D721Med (cell line): ENCODE data around the gene FBRSL1.

Experiments
- DNase-seq: peaks from one replicate; pipeline ENCODE4 v3.0.0; 2011; ENCODE audit warnings: low spot score; ENCODE audit not compliant: insufficient read length
- FAIRE-seq: peaks from 2 replicates; lab custom pipeline; 2011; peaks lifted over from hg19 to GRCh38; lab: Jason Lieb, UNC
- CTCF ChIP-seq: IDR thresholded peaks from 2 replicates; pipeline ENCODE4 v1.5.1; 2012; ENCODE audit warnings: mild to moderate bottlenecking, control low read depth; ENCODE audit not compliant: insufficient read depth; ENCODE audit errors: missing control alignments

Gene FBRSL1

GRCh38 chr12:132510746-132511477 lies 21.0 kb downstream of the FBRSL1 start:
- no peak for TF ChIP-seq CTCF
- FAIRE-seq (no peak), DNase-seq (no peak)

GRCh38 chr12:132511516-132512196 lies 21.7 kb downstream of the FBRSL1 start:
- no peak for DNase-seq
- no peak for FAIRE-seq
- no peak for TF ChIP-seq CTCF

GRCh38 chr12:132512197-132513069 lies 22.5 kb downstream of the FBRSL1 start:
- no peak for TF ChIP-seq CTCF
- DNase-seq (no peak), FAIRE-seq (no peak)

- DNase-seq = no peak
- no peak for FAIRE-seq
- no peak for TF ChIP-seq CTCF
Measured at GRCh38 chr12:132513070-132513398, 23.1 kb downstream of the FBRSL1 start.

GRCh38 chr12:132513458-132514135 lies 23.6 kb downstream of the FBRSL1 start:
- DNase-seq = no peak
- TF ChIP-seq CTCF = no peak
- FAIRE-seq = no peak

- FAIRE-seq (no peak), DNase-seq (no peak)
- no peak for TF ChIP-seq CTCF
Measured at GRCh38 chr12:132514216-132514820, 24.4 kb downstream of the FBRSL1 start.
